Stomach (tissue), 9 donors: ENCODE data around the gene PNKP. TPM values are rescaled to one million over a fixed set of nuclear protein-coding genes. Genes with fewer than 3 reads are reported as not detected.

Source experiments
- DNase-seq, 2 donors: peaks; one replicate each; pipeline versions ENCODE4 v3.0.0 to v3.0.0-alpha.2; 2013 to 2019
- H3K27ac ChIP-seq, 5 donors: fragments of 200-600 bp in 4 of 5; sonication (generic) in 4 of 5; one replicate each; pipeline ENCODE4 v1.5.1; 2013 to 2019; ENCODE audit warnings: mild to moderate bottlenecking in 1 of 5, moderate library complexity in 1 of 5
- H3K27me3 ChIP-seq, 3 donors: fragments of 200-600 bp; sonication (generic); one replicate each; pipeline ENCODE4 v1.5.1; 2017 to 2019; ENCODE audit warnings: mixed run types in 1 of 3
- H3K36me3 ChIP-seq, 4 donors: fragments of 200-600 bp; sonication (generic); 1 replicate in 3 of 4; 2 replicates in 1 of 4; pipeline ENCODE4 v1.5.1; 2016 to 2019
- H3K4me1 ChIP-seq, 4 donors: fragments of 200-600 bp; sonication (generic); one replicate each; pipeline ENCODE4 v1.5.1; 2016 to 2019
- H3K4me3 ChIP-seq, 4 donors: fragments of 200-600 bp; sonication (generic) in 3 of 4; one replicate each; pipeline ENCODE4 v1.5.1; 2016 to 2019; ENCODE audit warnings: mild to moderate bottlenecking in 1 of 4
- H3K9me3 ChIP-seq, 4 donors: fragments of 200-600 bp; sonication (generic); one replicate each; pipeline ENCODE4 v1.5.1; 2016 to 2019
- EP300 ChIP-seq: sonication (generic); formaldehyde crosslinking; IDR thresholded peaks from one replicate; pipeline ENCODE4 v1.6.1; 2017; ENCODE audit warnings: antibody characterized with exemption
- POLR2A ChIP-seq, 4 donors: fragments of 450-650 bp; IDR thresholded peaks; one replicate each; pipeline ENCODE4 v1.6.1; 2016; ENCODE audit warnings: antibody characterized with exemption in 4 of 4, control low read depth in 2 of 4, mild to moderate bottlenecking in 1 of 4, moderate library complexity in 1 of 4
- POLR2AphosphoS5 ChIP-seq, 3 donors: sonication (generic); formaldehyde crosslinking; IDR thresholded peaks; one replicate each; pipeline ENCODE4 v1.6.1; 2016; ENCODE audit warnings: antibody characterized with exemption in 3 of 3
- WGBS, 5 donors: extraction: QIAGEN DNeasy Blood & Tissue Kit in 3 of 5; methylation state at CpG; one replicate each; pipeline versions ENCODE4 v1.1.5 to v1.1.7; 2013 to 2018; 5-methylcytosine and 5-hydroxymethylcytosine counted together
- intact Hi-C: fragments of 100-400 bp; cut with DNase I; formaldehyde crosslinking; loops from one replicate; pipeline ENCODE4 v1.15.1; 2023; ENCODE audit warnings: low total_unique reads
- polyA plus RNA-seq, 3 donors: library from polyadenylated mRNA; stranded (reverse); fragments of 200-250 nt; gene quantifications; one replicate each; pipeline ENCODE4 v1.2.3, GENCODE V29; 2013
- total RNA-seq, 5 donors: library from RNA; depleted of rRNA; stranded (reverse); fragments of >200 nt; gene quantifications; one replicate each; pipeline versions ENCODE4 v1.1.0 to v1.2.3, GENCODE V29; 2014 to 2016
- TF ChIP-seq, protein P1 (sequence below), 7 experiments: fragments of 450-650 bp in 4 of 7; fragments of 200-600 bp in 3 of 7; sonication (generic) in 3 of 7; IDR thresholded peaks; one replicate each; pipeline ENCODE4 v1.5.1; 2016 to 2019; ENCODE audit warnings: antibody characterized with exemption in 7 of 7, control low read depth in 2 of 7, mild to moderate bottlenecking in 1 of 7
- donor health status: healthy with polysubstance abuse.
- donor health status: Bipolar disorder and iron deficiency.
- donor health status: healthy.

PNKP gene
- total and polyA plus RNA-seq, 8 donors = 30.3 to 208 (median 57.9) TPM

DNA sequence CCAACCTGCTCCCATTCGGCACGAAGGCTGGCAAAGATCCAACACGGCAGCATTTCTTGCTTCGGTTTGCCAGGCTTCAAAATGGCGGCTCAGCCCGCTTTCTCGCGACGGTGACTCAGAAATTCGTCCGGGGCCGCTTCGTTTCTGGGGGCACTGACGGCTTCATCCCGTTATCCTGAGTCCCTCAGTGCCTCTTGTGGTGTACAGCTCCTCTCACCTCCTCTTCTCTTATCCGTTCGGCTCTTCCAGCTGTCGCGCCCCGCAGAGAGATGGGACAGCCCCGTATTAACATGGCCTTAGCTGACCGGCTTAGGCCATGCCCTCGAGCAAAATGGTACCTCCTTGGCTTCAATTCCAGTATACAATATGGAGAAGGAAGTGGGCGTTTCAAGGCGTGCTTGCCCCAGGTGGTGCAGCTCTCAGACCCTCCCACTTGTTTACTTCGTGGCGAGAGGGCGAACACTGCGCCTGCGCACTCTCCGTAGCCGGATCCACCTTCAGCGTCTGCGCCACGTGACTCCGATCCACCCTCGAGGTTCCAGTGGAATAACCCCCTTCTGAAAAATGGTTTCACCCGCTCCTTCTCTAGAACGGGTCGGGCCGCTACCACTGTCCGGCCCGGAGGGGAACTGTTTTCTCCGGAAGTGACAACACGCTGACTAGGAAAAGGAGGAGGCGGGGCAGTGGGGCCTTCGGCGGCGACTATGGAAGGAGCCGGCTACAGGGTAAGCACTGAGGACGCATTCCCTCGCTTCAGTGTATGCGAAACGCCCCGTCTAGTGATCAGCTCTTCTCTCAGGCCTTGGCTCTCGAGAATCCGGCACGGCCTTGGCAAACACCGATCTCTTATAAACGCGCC, 9.9 kb upstream of the PNKP start, which contains the start of the genes AKT1S1 and TBC1D17:
TSS of gene AKT1S1 (minus strand) at position 336 of the 859 bp plus-strand sequence. CDS start 4,060 bp downstream, outside the sequence.
TSS of gene TBC1D17 (plus strand) at position 683 of the 859 bp plus-strand sequence. CDS start at position 705, 22 bp downstream.
- 0 to 1% (median 0%) methylated on average over 41 to 61 of the region's 61 CpGs for WGBS, 5 donors

DNA sequence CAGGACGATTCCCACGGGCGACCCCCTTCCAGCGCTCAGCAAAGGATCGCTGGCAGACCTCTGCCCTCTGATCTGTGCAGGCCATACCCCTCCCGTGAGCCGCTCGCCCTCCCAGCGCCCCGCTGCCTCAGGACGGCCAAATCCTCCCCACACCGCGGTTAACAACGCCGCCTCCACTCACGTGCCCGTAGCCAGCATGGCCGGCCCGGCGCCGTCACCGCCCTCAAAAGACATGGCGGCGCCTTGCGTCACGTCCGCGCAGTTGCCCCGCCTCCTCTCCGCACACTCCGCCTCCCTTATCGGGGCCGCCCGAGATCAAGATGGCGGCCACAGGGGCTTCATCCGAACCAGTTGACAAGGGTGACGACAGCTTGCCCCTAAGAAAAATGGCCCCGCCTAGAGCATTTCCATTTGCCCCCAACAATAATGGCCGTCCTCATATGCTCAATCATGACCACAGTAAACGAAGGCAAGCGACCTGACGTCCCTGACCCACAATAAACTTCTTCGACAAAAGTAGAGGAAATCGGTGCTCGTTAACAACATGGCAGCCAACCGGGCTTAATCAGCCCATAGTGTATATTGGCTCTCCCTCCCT, 9.1 kb upstream of the PNKP start:
- Histone ChIP-seq H3K4me3 (peak overlapping the region; percentile 73 to 100 (median 92)), H3K36me3 (peaks cover 18 to 53% (median 46%) of the 10 kb centered on the region in 4 donors), H3K27me3 (no peaks in the 10 kb centered on the region), H3K27ac (peak overlapping the region; percentile 96 to 100 (median 98)), H3K4me1 (peaks cover 23 to 53% (median 37%) of the 10 kb centered on the region in 4 donors), H3K9me3 (no peaks in the 10 kb centered on the region)
- TF ChIP-seq EP300 (no peak), POLR2A (IDR thresholded peaks at IDR 0.05) (no peak), POLR2AphosphoS5 (IDR thresholded peaks at IDR 0.05) (peak in 2 of 3 donors; percentile 74 to 95)
- TF ChIP-seq, protein P1, sequence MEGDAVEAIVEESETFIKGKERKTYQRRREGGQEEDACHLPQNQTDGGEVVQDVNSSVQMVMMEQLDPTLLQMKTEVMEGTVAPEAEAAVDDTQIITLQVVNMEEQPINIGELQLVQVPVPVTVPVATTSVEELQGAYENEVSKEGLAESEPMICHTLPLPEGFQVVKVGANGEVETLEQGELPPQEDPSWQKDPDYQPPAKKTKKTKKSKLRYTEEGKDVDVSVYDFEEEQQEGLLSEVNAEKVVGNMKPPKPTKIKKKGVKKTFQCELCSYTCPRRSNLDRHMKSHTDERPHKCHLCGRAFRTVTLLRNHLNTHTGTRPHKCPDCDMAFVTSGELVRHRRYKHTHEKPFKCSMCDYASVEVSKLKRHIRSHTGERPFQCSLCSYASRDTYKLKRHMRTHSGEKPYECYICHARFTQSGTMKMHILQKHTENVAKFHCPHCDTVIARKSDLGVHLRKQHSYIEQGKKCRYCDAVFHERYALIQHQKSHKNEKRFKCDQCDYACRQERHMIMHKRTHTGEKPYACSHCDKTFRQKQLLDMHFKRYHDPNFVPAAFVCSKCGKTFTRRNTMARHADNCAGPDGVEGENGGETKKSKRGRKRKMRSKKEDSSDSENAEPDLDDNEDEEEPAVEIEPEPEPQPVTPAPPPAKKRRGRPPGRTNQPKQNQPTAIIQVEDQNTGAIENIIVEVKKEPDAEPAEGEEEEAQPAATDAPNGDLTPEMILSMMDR (IDR thresholded peaks at IDR 0.05) = no peak
- 0 to 1% (median 0%) methylated on average over 28 to 46 of the region's 46 CpGs for whole genome bisulfite sequencing, 5 donors
- peak; percentile 99 to 100 for DNase-seq
- intact Hi-C loops = no loop called here

More for the DNA sequence above, 9.9 kb upstream of the PNKP start, which contains the start of the genes AKT1S1 and TBC1D17:
- peak within 1 kb of the TSS; percentile 73 to 100 (median 92) for H3K4me3 ChIP-seq
- peak; percentile 99 to 100 for DNase-seq
- H3K4me1 ChIP-seq = peaks cover 23 to 48% (median 37%) of the 10 kb centered on the region in 4 donors
- H3K27me3 ChIP-seq = no peaks in the 10 kb centered on the region
- peak within 1 kb of the TSS; percentile 98 to 100 (median 98) for H3K27ac ChIP-seq
- TF ChIP-seq POLR2AphosphoS5 (IDR thresholded peaks at IDR 0.05) = peak; percentile 74 to 88 (median 78)
- TF ChIP-seq EP300 = no peak
- peak in 2 of 4 donors; percentile 59 to 77 for TF ChIP-seq POLR2A (IDR thresholded peaks at IDR 0.05)
- peaks cover 24 to 55% (median 50%) of the 10 kb centered on the region in 4 donors for H3K36me3 ChIP-seq
- intact Hi-C loops = no loop called here
- H3K9me3 ChIP-seq = no peaks in the 10 kb centered on the region

DNA sequence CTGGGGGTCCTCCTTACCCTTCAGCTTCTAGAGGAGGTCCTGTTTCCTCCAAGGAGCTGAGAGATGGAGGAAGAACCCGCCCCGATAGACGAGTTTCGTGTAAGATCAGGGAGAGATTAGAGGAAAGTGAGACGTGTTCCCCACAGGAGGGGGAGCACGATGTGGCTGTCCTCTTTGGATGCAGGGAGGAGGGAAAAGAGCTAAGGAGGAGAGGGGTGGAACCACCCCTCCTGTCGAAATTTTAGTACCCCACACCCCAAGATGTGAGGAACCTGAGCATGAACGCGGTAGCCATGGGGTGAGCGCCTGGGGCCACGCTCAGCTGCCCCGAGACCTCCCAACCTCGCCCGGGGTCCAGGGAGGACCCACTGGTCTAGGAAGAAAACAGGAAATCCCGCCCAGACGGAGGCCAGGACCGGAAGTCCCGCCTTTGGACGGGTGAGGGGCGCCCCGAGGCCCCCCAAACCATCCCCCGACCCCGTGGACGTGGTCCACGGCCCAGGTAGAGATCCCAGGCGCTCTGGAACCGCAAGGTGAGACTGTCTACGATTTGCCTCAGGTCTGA, 8.6 kb upstream of the PNKP start:
- DNase-seq = peak in 1 of 2 donors; percentile 87
- Histone ChIP-seq H3K27me3 (no peaks in the 10 kb centered on the region), H3K36me3 (peaks cover 18 to 53% (median 46%) of the 10 kb centered on the region in 4 donors), H3K9me3 (no peaks in the 10 kb centered on the region), H3K27ac (peak overlapping the region; percentile 86 to 100 (median 98)), H3K4me3 (peak overlapping the region; percentile 73 to 100 (median 92)), H3K4me1 (peaks cover 23 to 53% (median 39%) of the 10 kb centered on the region in 4 donors)
- WGBS, 5 donors = 0 to 1% (median 1%) methylated on average over 20 to 28 of the region's 28 CpGs
- TF ChIP-seq, protein P1 (IDR thresholded peaks at IDR 0.05) = no peak
- TF ChIP-seq EP300 = no peak
- TF ChIP-seq POLR2AphosphoS5 (IDR thresholded peaks at IDR 0.05) = no peak
- no peak for TF ChIP-seq POLR2A (IDR thresholded peaks at IDR 0.05)
- intact Hi-C loops = no loop called here

DNA sequence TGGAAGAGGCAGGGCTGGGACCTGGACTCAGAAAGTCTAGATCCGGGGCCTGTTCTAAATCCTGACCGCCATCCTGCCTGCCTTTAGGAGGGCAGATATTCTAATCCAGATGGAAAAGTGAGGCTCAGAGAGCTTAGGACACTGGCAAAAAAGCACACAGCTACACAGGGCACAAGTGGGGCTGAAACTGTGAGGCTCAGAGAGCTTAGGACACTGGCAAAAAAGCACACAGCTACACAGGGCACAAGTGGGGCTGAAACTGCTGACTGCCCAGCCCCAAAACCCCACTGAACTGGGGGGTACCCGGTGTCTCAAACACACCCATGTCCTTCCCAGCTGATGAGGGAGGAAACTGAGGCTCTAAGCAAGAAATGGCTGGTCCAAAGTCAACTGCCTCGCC, 7.8 kb upstream of the PNKP start:
- 82 to 91% (median 85%) methylated on average over 4 of the region's 4 CpGs for WGBS, 5 donors
- no peaks in the 10 kb centered on the region for H3K9me3 ChIP-seq
- intact Hi-C loops = no loop called here
- DNase-seq = no peak
- TF ChIP-seq, protein P1 (IDR thresholded peaks at IDR 0.05) = no peak
- TF ChIP-seq POLR2AphosphoS5 (IDR thresholded peaks at IDR 0.05) (no peak), EP300 (no peak), POLR2A (IDR thresholded peaks at IDR 0.05) (no peak)
- peaks cover 11 to 49% (median 42%) of the 10 kb centered on the region in 4 donors for H3K36me3 ChIP-seq
- H3K4me1 ChIP-seq = peaks cover 31 to 60% (median 46%) of the 10 kb centered on the region in 4 donors
- H3K27ac ChIP-seq = peak overlapping the region in 4 of 5 donors; percentile 98 to 100 (median 98)
- H3K4me3 ChIP-seq = peak overlapping the region in 3 of 4 donors; percentile 73 to 100 (median 93)
- no peaks in the 10 kb centered on the region for H3K27me3 ChIP-seq
